ENCODE data around the gene EVI5.

- TF ChIP-seq CTCF (IDR thresholded peaks at IDR 0.05) (no peak), POLR2AphosphoS5 (IDR thresholded peaks at IDR 0.05) (no peak), EP300 (IDR thresholded peaks at IDR 0.05) (no peak)
These were observed 778 bp downstream of the EVI5 start for GRCh38 chr1:92784021-92784638.

Measured in sigmoid colon (tissue), 4 donors.